Astrocyte (in vitro differentiated cells and primary cell): ENCODE data around the gene GRID2.

Experiments
- CTCF ChIP-seq: IDR thresholded peaks from 2 replicates; pipeline ENCODE4 v1.5.1; 2011; ENCODE audit warnings: low read depth, mild to moderate bottlenecking, inconsistent platforms, low read length, moderate library complexity; ENCODE audit not compliant: insufficient read depth
- EZH2 ChIP-seq: IDR thresholded peaks from 2 replicates; pipeline ENCODE4 v1.6.1; 2012; ENCODE audit warnings: mild to moderate bottlenecking, low read length, inconsistent platforms; ENCODE audit not compliant: insufficient read depth

DNA sequence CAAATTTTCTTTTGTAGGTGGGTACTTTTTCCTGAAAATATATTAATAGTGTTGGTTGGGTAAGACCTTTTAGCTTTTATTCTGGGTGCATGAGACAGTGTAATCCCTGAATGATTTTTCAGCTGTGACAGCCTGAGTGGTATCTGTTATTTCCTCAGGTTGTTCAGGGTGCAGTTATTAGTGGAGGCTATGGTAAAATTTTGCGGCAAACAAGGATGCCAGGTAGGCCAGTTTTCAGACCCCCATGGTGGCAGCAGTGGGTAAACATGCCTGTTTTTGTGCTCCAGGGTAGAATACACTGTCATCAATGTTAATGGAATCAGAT is 47.9 kb upstream of the GRID2 start:
- TF ChIP-seq CTCF (no peak), EZH2 (no peak)
